B cell (primary cell): ENCODE measurements around the gene ECI1. TPM values are rescaled to one million over a fixed set of nuclear protein-coding genes. Genes with fewer than 3 reads are reported as not detected.

Experiments
- ATAC-seq: fragments of 200-7000 bp; cut with Tn5 transposase; one replicate; pipeline ENCODE4 v1.10.0; 2021; ENCODE audit warnings: low read depth, mild to moderate bottlenecking, moderate number of reproducible peaks, moderate library complexity
- CTCF ChIA-PET: fragments of 350-600 bp; sonication (Branson Sonifier 250); formaldehyde crosslinking; loops from one replicate; lab custom pipeline; 2021; ENCODE audit warnings: antibody characterized with exemption, inconsistent platforms; lab: Charles Lee
- POLR2A ChIA-PET: fragments of 350-600 bp; sonication (Branson Sonifier 250); formaldehyde crosslinking; loops from one replicate; lab custom pipeline; 2021; ENCODE audit warnings: antibody characterized with exemption; lab: Charles Lee
- DNase-seq: peaks from one replicate; pipeline ENCODE4 v3.0.0; 2013
- H2AFZ ChIP-seq: 2 replicates; pipeline ENCODE4 v1.6.1; 2012; ENCODE audit warnings: mild to moderate bottlenecking, low read depth, low read length; ENCODE audit not compliant: insufficient read depth, poor library complexity, severe bottlenecking
- H3K27ac ChIP-seq, 2 donors: 1 replicate in 1 of 2; 2 replicates in 1 of 2; pipeline ENCODE4 v1.5.1; 2012 to 2013; ENCODE audit warnings: low read length in 2 of 2, mild to moderate bottlenecking in 2 of 2, moderate library complexity in 1 of 2
- H3K27me3 ChIP-seq, 4 experiments: fragments of 200-600 bp in 1 of 4; sonication (generic) in 1 of 4; replicated peaks in 1 of 4; 1 replicate in 2 of 4; 2 replicates in 2 of 4; pipeline versions ENCODE4 v1.6.1 to v1.7.0; 2013 to 2016; ENCODE audit warnings: low read length in 3 of 4, mild to moderate bottlenecking in 2 of 4, mixed read lengths in 1 of 4, moderate library complexity in 1 of 4; ENCODE audit not compliant: insufficient read depth in 4 of 4, control insufficient read depth in 3 of 4; ENCODE audit errors: control extremely low read depth in 1 of 4
- H3K36me3 ChIP-seq, 2 experiments: replicated peaks in 1 of 2; 1 replicate in 1 of 2; 2 replicates in 1 of 2; pipeline versions ENCODE4 v1.6.1 to v1.7.1; 2013; ENCODE audit warnings: low read length in 1 of 2; ENCODE audit not compliant: insufficient read depth in 2 of 2, control insufficient read depth in 1 of 2; ENCODE audit errors: control extremely low read depth in 1 of 2, extremely low read depth in 1 of 2
- H3K4me1 ChIP-seq, 2 donors: fragments of 200-600 bp in 1 of 2; sonication (generic) in 1 of 2; 1 replicate in 1 of 2; 2 replicates in 1 of 2; pipeline versions ENCODE4 v1.5.1 to v1.6.1; 2013 to 2017; ENCODE audit warnings: low read length in 2 of 2; ENCODE audit not compliant: control insufficient read depth in 2 of 2, insufficient read depth in 2 of 2
- H3K4me2 ChIP-seq: replicated peaks from 2 replicates; pipeline ENCODE3; 2012; ENCODE audit warnings: mild to moderate bottlenecking, low read depth, low read length; ENCODE audit not compliant: poor library complexity, severe bottlenecking
- H3K4me3 ChIP-seq, 5 experiments: fragments of 200-600 bp in 1 of 5; sonication (generic) in 1 of 5; 1 replicate in 3 of 5; 2 replicates in 2 of 5; pipeline versions ENCODE4 v1.5.1 to v1.7.0; 2011 to 2016; ENCODE audit warnings: low read length in 4 of 5, mild to moderate bottlenecking in 4 of 5, low read depth in 2 of 5, control low read depth in 1 of 5, moderate library complexity in 1 of 5; ENCODE audit not compliant: insufficient read depth in 1 of 5; ENCODE audit errors: control extremely low read depth in 1 of 5, extremely low read depth in 1 of 5
- H3K79me2 ChIP-seq: fragments of 200-600 bp; sonication (generic); one replicate; pipeline ENCODE4 v1.6.0; 2016; ENCODE audit warnings: low read length; ENCODE audit not compliant: control insufficient read depth, insufficient read depth
- H3K9ac ChIP-seq: fragments of 200-600 bp; sonication (generic); 2 replicates; pipeline ENCODE4 v1.6.1; 2017; ENCODE audit warnings: mild to moderate bottlenecking, low read length, moderate library complexity
- H3K9me3 ChIP-seq, 3 donors: one replicate each; pipeline versions ENCODE4 v1.6.1 to v1.7.1; 2013; ENCODE audit warnings: low read length in 2 of 3; ENCODE audit not compliant: control insufficient read depth in 2 of 3, insufficient read depth in 1 of 3; ENCODE audit errors: control extremely low read depth in 1 of 3
- H4K20me1 ChIP-seq: 2 replicates; pipeline ENCODE4 v1.6.0; 2012; ENCODE audit warnings: mild to moderate bottlenecking, low read length; ENCODE audit not compliant: insufficient read depth, control insufficient read depth, poor library complexity, severe bottlenecking
- H3K27ac Mint-ChIP-seq: one replicate; pipeline ENCODE4 v1.8.0; 2021; ENCODE audit warnings: mixed read lengths
- H3K27me3 Mint-ChIP-seq: one replicate; pipeline ENCODE4 v1.8.0; 2021; ENCODE audit warnings: mixed read lengths
- H3K4me1 Mint-ChIP-seq: one replicate; pipeline ENCODE4 v1.8.0; 2021; ENCODE audit warnings: mixed read lengths
- H3K4me3 Mint-ChIP-seq: one replicate; pipeline ENCODE4 v1.8.0; 2021; ENCODE audit warnings: mixed read lengths
- H3K9me3 Mint-ChIP-seq: one replicate; pipeline ENCODE4 v1.8.0; 2022; ENCODE audit warnings: mixed read lengths; ENCODE audit not compliant: insufficient read depth
- CTCF ChIP-seq: fragments of 200-600 bp; IDR thresholded peaks from one replicate; pipeline ENCODE4 v1.8.0; 2022; ENCODE audit warnings: antibody characterized with exemption, mild to moderate bottlenecking
- EZH2 ChIP-seq: IDR thresholded peaks from 2 replicates; pipeline ENCODE4 v1.6.1; 2012; ENCODE audit warnings: borderline replicate concordance, low read depth, mild to moderate bottlenecking, moderate library complexity, low read length; ENCODE audit not compliant: insufficient read depth, poor library complexity, severe bottlenecking
- WGBS: methylation state at CpG from one replicate; pipeline ENCODE4 v1.1.5; 2013; ENCODE audit warnings: missing lambda C conversion rate; ENCODE audit not compliant: insufficient coverage; 5-methylcytosine and 5-hydroxymethylcytosine counted together
- intact Hi-C: fragments of 100-400 bp; cut with micrococcal nuclease; formaldehyde crosslinking; loops from one replicate; pipeline ENCODE4 v1.10.0; 2022
- polyA plus RNA-seq: library from polyadenylated mRNA; depleted of rRNA; stranded (reverse); fragments of >200 nt; gene quantifications from 2 replicates; pipeline ENCODE4 v1.2.3, GENCODE V29; 2012
- total RNA-seq, 2 donors: library from RNA; stranded (reverse); fragments of 120-200 nt in 1 of 2; gene quantifications; 1 replicate in 1 of 2; 2 replicates in 1 of 2; pipeline versions ENCODE4 v1.2.3 to v1.2.4, GENCODE V29; 2013 to 2022

ECI1 gene
- total and polyA plus RNA-seq, 2 donors (not counting 1 experiment from before 2014, with no cell fraction given) = 34.3 to 38.4 TPM

GRCh38 chr16:2231016-2231931 is 20.1 kb downstream of the ECI1 start:
- Histone ChIP-seq H3K27ac (no peak overlapping the region), H3K4me1 (peaks cover 3 to 4% of the 10 kb centered on the region in 2 donors), H3K79me2 (peaks cover 24% of the 10 kb centered on the region), H4K20me1 (peaks cover 52% of the 10 kb centered on the region), H3K4me2 (no peak overlapping the region), H3K36me3 (peaks cover 0 to 64% of the 10 kb centered on the region in 2 experiments), H2AFZ (no peak overlapping the region), H3K9me3 (no peaks in the 10 kb centered on the region), H3K4me3 (no peak overlapping the region), H3K9ac (no peak overlapping the region), H3K27me3 (peaks cover 0 to 8% (median 2%) of the 10 kb centered on the region in 4 experiments)
- DNase-seq (no peak), ATAC-seq (no peak)
- Mint-ChIP-seq H3K4me3 (no peak overlapping the region), H3K9me3 (no peaks in the 10 kb centered on the region), H3K27ac (no peak overlapping the region), H3K4me1 (peaks cover 3% of the 10 kb centered on the region), H3K27me3 (peaks cover 3% of the 10 kb centered on the region)
- TF ChIP-seq EZH2 (no peak), CTCF (no peak)
- WGBS = 95% methylated on average over 29 of the region's 29 CpGs
- intact Hi-C loops = no loop called here
- CTCF ChIA-PET = no interaction called here
- POLR2A ChIA-PET = no interaction called here

DNA sequence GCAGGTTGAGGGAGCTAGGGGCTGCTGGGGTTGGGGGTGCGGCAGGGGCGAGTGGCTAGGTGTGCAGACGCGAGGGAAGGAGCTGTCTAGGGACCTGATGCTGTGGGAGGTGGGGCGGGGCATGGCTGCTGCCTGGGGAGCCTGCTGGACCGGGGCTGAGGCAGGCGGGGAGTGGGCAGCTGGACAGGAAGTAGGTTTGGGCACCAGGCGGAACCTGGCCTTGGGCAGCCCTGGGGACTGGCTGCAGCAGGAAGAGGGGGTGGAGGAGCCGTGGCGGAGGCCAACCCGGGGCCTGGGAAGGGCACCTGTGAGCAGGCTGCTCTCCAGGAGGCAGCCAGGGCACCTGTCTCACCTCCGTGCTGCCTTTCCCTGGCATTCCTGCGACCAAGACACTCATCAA is 21.0 kb downstream of the ECI1 start:
- intact Hi-C loops = no loop called here
- TF ChIP-seq CTCF = no peak
- TF ChIP-seq EZH2 = no peak
- ChIA-PET CTCF (no interaction called here), POLR2A (no interaction called here)
- Histone ChIP-seq H3K4me2 (no peak overlapping the region), H3K9ac (no peak overlapping the region), H3K27me3 (no peaks in the 10 kb centered on the region), H4K20me1 (peaks cover 43% of the 10 kb centered on the region), H3K9me3 (no peaks in the 10 kb centered on the region), H3K36me3 (peaks cover 0 to 60% of the 10 kb centered on the region in 2 experiments), H3K79me2 (peaks cover 29% of the 10 kb centered on the region), H3K4me3 (no peak overlapping the region), H3K4me1 (no peaks in the 10 kb centered on the region), H2AFZ (no peak overlapping the region), H3K27ac (no peak overlapping the region)
- H3K4me1 Mint-ChIP-seq = peaks cover 8% of the 10 kb centered on the region
- H3K9me3 Mint-ChIP-seq = no peaks in the 10 kb centered on the region
- DNase-seq (no peak), ATAC-seq (no peak)
- peaks cover under 1% of the 10 kb centered on the region for H3K27me3 Mint-ChIP-seq
- H3K4me3 Mint-ChIP-seq = no peak overlapping the region
- H3K27ac Mint-ChIP-seq = no peak overlapping the region
- WGBS = 98% methylated on average over 12 of the region's 13 CpGs
